Activated CD4-positive, alpha-beta T cell treated with anti-CD3 and anti-CD28 coated beads, Interleukin-2, Interleukin-4, amounts not matched to agents 100 ng/mL and 50 ng/mL, durations not matched to agents 16 hours and 8 hours (primary cell): ENCODE data around the gene ADAMTSL2.

Experiments
- DNase-seq: peaks from one replicate; pipeline ENCODE4 v3.0.0-alpha.2; 2020; ENCODE audit warnings: low spot score

ADAMTSL2 gene

DNA sequence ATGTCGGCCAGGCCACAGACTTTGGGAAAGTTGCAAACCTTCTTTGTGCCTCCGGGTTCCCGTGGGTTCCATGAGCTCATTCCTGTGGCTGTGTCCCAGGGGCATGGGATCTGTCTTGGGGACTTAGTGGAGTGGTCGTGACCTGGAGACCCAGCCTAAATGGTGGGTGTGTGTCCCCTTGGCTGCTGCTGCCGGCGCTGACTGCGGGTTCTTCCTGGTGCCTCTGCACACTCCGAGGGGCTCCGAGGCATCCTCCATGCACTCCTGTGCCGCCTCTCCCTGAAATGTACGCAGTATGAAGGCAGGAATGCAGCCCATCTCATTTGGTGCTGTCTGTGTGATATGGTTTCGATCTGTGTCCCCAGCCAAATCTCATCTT is 34.6 kb upstream of the ADAMTSL2 start:
- no peak for DNase-seq

DNA sequence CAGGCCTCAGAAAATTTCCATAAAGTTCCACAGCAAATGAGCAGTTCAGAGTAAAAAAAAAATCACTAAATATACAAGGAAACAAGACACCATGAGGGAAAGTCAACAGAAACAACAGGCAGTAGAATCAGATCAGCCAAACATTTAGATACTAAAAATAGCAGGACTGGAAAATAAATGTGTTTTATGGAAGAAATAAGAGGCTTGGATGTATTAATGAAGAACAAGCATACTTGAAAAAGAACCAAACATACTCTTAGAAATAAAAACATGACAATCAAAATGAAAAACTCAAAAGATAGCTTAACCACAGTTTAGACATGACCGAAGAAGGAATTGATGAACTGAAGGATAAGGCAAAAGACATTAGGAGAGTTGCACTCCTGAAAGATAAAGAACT is 32.4 kb upstream of the ADAMTSL2 start:
- DNase-seq = no peak

- no peak for DNase-seq
These were observed 29.2 kb upstream of the ADAMTSL2 start for GRCh38 chr9:133505186-133505830.

- DNase-seq = no peak
These were observed 28.4 kb upstream of the ADAMTSL2 start for GRCh38 chr9:133505901-133506652.

DNA sequence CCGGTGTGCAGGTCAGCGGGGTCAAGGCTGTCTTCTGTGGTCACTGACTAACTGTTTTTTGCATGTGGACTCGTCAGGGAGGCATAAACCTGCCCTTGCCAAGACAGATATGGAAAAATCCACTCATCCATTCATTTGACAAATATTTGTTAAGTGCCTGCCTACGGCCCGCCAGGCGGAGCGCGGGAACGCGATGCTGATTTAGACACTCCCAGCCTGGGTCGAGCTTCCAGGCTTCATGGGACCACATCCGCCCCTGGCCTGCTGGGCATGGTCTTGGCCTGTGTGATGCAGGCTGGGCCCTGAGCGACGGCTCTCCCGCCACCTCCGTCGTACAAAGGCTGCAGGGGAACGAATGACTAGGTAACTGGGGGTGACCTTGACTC is 27.9 kb upstream of the ADAMTSL2 start:
- no peak for DNase-seq

GRCh38 chr9:133507246-133507965 is 27.1 kb upstream of the ADAMTSL2 start:
- no peak for DNase-seq

- DNase-seq = no peak
These were observed 26.5 kb upstream of the ADAMTSL2 start for GRCh38 chr9:133508046-133508445.

GRCh38 chr9:133509179-133510083 is 25.1 kb upstream of the ADAMTSL2 start:
- no peak for DNase-seq

- DNase-seq = no peak
These were observed 23.5 kb upstream of the ADAMTSL2 start for GRCh38 chr9:133510926-133511505.

DNA sequence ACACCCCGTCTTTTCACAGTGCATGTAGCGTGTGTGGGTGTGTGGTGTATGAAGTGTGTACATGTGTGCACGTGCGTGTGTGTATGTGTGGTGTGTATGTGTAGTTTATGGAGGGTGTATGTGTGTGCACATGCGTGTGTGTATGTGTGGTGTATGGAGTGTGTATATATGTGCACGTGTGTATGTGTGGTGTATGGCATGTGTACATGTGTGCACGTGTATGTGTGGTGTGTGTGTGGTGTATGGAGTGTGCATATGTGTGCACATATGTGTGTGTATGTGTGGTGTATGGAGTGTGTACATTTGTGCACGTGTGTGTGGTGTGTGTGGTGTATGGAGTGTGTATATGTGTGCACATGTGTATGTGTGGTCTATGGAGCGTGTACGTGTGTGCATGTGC is 22.9 kb upstream of the ADAMTSL2 start:
- DNase-seq = no peak

DNA sequence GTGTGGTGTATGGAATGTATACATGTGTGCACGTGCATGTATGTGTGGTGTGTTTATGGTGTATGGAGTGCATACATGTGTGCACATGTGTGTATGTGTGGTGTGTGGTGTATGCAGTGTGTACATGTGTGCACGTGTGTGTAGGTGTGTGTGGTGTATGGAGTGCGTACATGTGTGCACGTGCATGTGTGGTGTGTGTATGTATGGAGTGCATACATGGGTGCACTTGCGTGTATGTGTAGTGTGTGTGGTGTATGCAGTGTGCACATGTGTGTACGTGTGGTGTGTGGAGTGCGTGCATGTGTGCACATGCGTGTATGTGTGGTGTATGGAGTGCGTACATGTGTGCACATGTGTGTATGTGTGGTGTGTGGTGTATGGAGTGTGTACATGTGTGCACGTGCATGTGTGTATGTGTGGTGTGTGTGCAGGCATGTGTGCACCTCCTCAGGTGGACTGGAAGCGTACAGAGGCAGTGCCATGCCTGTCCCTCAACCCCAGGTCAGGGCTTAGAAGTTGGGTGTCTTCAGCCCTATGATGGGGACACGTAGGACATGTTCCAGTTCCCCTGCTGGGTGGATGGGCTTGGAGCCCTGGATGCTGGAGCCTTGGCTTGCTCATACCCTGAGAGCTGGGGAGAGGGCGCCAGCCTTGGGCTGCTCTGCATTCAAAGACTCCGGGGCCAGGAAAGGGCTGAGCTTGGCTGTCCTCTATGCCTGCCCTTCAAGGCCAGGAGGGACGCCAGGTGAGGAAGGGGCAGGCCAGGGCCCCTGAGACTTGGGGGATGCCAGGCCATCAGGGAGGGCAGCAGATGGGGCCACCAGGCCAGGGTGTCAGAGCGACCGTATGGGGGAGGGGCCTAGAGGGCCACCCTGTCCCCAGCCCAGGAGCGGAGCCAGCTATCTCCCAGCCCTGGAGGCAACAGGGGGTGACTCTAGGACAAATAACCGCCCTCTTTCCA is 22.0 kb upstream of the ADAMTSL2 start:
- no peak for DNase-seq

- DNase-seq = no peak
These were observed 21.0 kb upstream of the ADAMTSL2 start for GRCh38 chr9:133513214-133514100.

- DNase-seq = no peak
These were observed 19.9 kb upstream of the ADAMTSL2 start for GRCh38 chr9:133514460-133515239.

GRCh38 chr9:133515240-133515610 is 19.3 kb upstream of the ADAMTSL2 start:
- DNase-seq = no peak

DNA sequence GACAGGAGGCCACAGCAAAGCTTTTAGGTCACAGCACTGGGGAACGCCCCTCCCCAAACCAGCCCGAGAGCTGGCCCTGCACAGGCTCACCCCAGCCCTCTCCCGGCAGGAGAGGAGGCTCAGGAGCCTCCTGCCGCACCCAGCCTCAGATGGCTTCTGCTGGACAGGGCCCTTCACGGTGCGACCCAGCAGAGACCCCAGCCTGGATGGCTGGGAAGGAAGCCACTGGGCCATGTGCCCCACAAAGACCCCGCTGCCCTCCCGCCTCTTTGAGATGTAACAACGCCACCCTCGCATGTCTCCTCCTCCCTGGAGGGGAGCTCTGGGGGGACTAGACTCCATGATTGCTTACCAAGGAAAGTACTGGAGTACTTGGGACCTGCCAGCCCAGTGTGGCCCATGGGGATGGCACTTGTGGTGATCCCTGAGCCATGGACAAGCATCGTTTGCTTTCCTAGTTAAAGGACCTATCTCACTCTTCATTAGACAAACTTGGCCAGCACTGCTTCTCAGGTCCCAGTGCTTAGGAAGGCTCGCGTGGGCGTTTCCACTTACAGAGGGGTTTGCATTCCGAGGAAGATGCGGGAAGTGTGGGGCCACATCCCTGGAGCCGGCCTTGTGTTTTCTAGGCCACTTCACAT is 18.8 kb upstream of the ADAMTSL2 start:
- DNase-seq = no peak

GRCh38 chr9:133516256-133516960 is 18.1 kb upstream of the ADAMTSL2 start:
- no peak for DNase-seq

- no peak for DNase-seq
These were observed 17.5 kb upstream of the ADAMTSL2 start for GRCh38 chr9:133516961-133517350.

DNA sequence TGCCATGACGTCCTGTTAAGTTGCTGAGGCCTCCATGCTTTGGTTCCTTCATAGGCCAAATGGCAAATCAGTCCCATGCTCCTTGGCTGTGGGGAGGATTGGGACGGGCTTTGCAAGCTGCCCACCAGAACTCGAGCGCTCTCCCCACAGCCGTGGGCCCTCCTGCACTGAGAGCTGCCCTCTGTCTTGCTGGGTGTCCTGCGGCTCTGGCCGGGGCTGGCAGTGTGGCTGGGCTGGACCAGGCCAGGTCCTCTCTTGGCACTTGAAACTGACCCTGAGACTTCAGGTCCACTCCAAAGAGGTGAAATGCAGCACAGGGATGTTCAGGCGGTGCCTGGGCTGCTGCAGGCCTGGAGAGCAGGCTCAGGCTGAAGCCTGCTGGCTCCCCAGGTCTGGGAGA is 16.8 kb upstream of the ADAMTSL2 start:
- DNase-seq = no peak
